Measurements from ENCODE around the gene DKK2. TPM values are rescaled to one million over a fixed set of nuclear protein-coding genes. Genes with fewer than 3 reads are reported as not detected.

Gene DKK2
- total RNA-seq, 2 donors from 2014 or later = 1.8 to 4.1 TPM

DNA sequence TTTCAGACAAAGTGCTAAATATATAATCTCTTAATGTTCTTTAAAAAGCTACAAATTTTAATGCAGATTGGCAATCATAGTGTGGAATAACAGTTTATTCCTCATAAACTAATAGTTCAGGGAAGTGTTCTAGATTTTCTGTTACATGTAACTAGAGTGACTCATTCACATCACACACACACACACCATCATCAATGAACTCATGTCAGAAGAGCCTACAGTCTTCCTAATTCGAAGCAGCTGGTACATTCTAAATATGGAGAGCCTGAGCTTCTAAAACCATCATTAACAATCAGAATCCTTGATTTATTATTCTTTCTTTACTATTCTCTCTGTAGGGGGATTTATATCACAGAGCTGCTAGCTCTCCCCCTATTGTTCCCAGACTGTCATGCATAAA lies 49.6 kb downstream of the DKK2 start:
- H3K27ac ChIP-seq = no peak overlapping the region

DNA sequence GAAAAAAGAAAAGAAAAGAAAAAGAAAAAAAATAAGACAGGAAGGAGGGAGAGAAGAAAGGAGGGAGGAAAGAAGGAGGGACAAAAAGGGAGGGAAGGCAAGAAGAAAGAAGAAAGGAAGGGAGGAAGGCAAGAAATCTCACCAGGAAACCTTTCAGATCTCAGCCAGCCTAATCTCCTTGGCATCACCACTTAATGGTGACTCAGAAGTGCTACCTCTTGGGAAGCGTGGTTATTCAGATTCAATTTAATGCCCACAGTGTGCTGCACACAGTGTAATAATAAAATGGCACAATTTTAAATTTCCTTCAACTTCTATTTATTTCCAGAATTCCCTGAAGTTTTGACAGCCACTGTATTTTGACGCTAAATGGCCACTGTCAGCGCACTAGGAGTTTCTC lies 50.3 kb downstream of the DKK2 start:
- DNase-seq (ENCODE audit: low spot score) = no peak
- H3K36me3 ChIP-seq = no peaks in the 10 kb centered on the region
- TF ChIP-seq, protein P1, sequence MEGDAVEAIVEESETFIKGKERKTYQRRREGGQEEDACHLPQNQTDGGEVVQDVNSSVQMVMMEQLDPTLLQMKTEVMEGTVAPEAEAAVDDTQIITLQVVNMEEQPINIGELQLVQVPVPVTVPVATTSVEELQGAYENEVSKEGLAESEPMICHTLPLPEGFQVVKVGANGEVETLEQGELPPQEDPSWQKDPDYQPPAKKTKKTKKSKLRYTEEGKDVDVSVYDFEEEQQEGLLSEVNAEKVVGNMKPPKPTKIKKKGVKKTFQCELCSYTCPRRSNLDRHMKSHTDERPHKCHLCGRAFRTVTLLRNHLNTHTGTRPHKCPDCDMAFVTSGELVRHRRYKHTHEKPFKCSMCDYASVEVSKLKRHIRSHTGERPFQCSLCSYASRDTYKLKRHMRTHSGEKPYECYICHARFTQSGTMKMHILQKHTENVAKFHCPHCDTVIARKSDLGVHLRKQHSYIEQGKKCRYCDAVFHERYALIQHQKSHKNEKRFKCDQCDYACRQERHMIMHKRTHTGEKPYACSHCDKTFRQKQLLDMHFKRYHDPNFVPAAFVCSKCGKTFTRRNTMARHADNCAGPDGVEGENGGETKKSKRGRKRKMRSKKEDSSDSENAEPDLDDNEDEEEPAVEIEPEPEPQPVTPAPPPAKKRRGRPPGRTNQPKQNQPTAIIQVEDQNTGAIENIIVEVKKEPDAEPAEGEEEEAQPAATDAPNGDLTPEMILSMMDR (IDR thresholded peaks at IDR 0.05) = no peak
- H3K4me3 ChIP-seq = no peak overlapping the region
- no peaks in the 10 kb centered on the region for H3K9me3 ChIP-seq
- H3K27ac ChIP-seq = no peak overlapping the region
- H3K27me3 ChIP-seq = no peaks in the 10 kb centered on the region
- no peaks in the 10 kb centered on the region for H3K4me1 ChIP-seq

More for the DNA sequence above, 49.6 kb downstream of the DKK2 start:
- H3K27me3 ChIP-seq = no peaks in the 10 kb centered on the region
- no peaks in the 10 kb centered on the region for H3K36me3 ChIP-seq
- H3K4me3 ChIP-seq = no peak overlapping the region
- no peak for DNase-seq (ENCODE audit: low spot score)
- TF ChIP-seq, protein P1 (IDR thresholded peaks at IDR 0.05) = no peak
- H3K4me1 ChIP-seq = no peaks in the 10 kb centered on the region
- H3K9me3 ChIP-seq = no peaks in the 10 kb centered on the region

DNA sequence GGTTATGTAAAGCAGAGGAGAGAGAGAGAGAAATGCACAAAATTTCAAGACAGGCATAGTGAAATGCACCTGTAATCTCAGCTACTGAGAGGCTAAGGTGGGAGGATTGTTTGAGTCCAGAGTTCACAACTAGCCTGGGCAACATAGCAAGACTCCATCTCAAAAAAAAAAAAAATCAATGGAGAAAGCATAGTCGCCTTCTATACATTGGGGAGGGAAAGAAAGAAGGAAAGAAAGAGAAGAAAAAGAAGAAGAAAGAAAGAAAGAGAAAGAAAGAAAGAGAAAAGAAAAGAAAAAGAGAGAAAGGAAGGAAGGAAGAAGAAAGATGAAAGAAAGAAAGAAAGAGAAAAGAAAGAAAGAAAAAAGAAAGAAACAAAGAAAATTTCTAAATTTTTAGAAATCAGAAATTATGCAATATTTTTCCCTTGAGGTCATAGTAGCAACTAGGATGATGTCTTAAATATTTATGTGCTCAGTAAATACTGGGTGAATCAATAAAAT lies 53.4 kb downstream of the DKK2 start:
- no peaks in the 10 kb centered on the region for H3K27me3 ChIP-seq
- H3K27ac ChIP-seq = no peak overlapping the region
- TF ChIP-seq, protein P1 (IDR thresholded peaks at IDR 0.05) = no peak
- no peaks in the 10 kb centered on the region for H3K4me1 ChIP-seq
- H3K9me3 ChIP-seq = no peaks in the 10 kb centered on the region
- DNase-seq (ENCODE audit: low spot score) = no peak
- H3K4me3 ChIP-seq = no peak overlapping the region
- H3K36me3 ChIP-seq = no peaks in the 10 kb centered on the region

DNA sequence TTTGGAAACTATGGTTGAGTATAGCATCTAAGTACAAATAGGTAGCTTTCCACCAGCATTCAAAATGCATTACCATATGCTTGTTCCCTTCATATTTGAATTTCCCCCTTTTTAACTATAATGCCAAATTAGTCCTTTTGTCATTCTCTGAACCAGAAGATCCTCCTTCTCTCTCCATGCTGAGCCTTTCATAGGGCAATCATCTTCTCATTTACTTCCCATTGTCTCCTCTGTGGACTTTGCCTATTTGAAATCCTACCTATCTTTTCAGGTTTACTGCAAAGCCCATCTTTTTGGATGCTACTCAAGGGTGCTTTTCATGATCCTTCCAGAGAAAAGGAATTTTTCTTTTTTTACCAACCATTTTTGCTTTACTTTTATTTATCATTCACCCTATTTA lies 54.7 kb downstream of the DKK2 start:
- TF ChIP-seq, protein P1 (IDR thresholded peaks at IDR 0.05) = no peak
- Histone ChIP-seq H3K4me3 (no peak overlapping the region), H3K9me3 (no peaks in the 10 kb centered on the region), H3K4me1 (no peaks in the 10 kb centered on the region), H3K36me3 (no peaks in the 10 kb centered on the region), H3K27ac (no peak overlapping the region), H3K27me3 (no peaks in the 10 kb centered on the region)
- no peak for DNase-seq (ENCODE audit: low spot score)

DNA sequence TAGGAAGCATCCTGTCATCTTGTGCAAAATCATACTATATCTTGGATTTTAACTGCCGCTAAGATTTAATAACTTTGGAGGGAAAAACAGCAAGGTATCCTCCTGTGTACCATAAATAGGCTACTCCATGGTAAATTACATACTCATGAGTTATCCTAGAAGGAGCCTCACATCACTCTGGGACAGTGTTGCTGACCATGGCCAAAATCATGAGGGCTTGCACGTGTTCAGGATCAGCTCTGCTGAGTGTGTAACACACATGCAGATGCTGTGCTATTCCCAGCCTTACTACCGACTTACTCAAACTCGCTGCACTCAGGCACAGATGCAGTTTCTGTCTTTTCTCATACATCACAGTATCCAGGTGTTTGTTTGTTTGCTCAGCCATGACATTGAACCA lies 56.6 kb downstream of the DKK2 start:
- Histone ChIP-seq H3K4me1 (no peaks in the 10 kb centered on the region), H3K27ac (no peak overlapping the region), H3K27me3 (no peaks in the 10 kb centered on the region), H3K36me3 (no peaks in the 10 kb centered on the region), H3K9me3 (no peaks in the 10 kb centered on the region), H3K4me3 (no peak overlapping the region)
- TF ChIP-seq, protein P1 (IDR thresholded peaks at IDR 0.05) = no peak
- DNase-seq (ENCODE audit: low spot score) = no peak

DNA sequence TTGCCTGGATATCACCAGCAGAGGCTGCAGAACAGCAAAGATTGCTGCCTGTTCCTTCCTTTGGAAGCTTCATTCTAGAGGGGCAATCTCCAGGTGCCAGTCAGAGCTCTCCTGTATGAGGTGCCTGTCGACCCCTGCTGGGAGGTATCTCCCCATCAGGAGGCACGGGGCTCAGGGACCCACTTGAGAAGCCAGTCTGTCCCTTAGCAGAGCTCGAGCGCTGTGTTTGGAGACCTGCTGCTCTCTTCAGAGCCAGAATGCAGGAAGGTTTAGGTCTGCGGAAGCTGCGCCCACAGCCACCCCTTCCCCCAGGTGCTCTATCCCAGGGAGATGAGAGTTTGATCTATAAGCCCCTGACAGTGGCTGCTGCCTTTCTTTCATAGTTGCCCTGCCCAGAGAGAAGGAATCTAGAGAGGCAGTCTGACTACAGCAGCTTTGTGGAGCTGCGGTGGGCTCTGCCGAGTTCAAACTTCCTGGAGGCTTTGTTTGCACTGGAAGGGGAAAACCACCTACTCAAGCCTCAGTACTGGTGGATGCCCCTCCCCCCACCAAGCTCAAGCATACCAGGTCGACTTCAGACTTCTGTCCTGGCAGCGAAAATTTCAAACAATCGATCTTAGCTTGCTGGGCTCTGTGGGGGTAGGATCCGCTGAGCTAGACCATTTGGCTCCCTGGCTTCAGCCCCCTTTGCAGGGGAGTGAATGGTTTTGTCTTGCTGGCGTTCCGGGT lies 57.9 kb downstream of the DKK2 start:
- no peaks in the 10 kb centered on the region for H3K36me3 ChIP-seq
- H3K4me1 ChIP-seq = no peaks in the 10 kb centered on the region
- no peaks in the 10 kb centered on the region for H3K9me3 ChIP-seq
- TF ChIP-seq, protein P1 (IDR thresholded peaks at IDR 0.05) = no peak
- no peaks in the 10 kb centered on the region for H3K27me3 ChIP-seq
- no peak overlapping the region for H3K4me3 ChIP-seq
- DNase-seq (ENCODE audit: low spot score) = no peak
- H3K27ac ChIP-seq = no peak overlapping the region
